ENCODE measurements around the gene KSR2. TPM values are rescaled to one million over a fixed set of nuclear protein-coding genes. Genes with fewer than 3 reads are reported as not detected.
A peak's percentile ranks its signal among the peaks of the same experiment; 100 is the strongest.
"Not testable (repeated sequence)": the region's sequence is repeated elsewhere in the genome, so short reads cannot be mapped to it uniquely, and the experiment has no call there.

The KSR2 gene
- total RNA-seq, 2 donors from 2014 or later: 1.1 to 1.6 TPM

- ATAC-seq: no peak
- no peak for DNase-seq
- intact Hi-C loops (cut with DNase I, micrococcal nuclease): no loop called here
Observed at GRCh38 chr12:117900561-117900960, 68.2 kb downstream of the KSR2 start.

- DNase-seq (no peak), ATAC-seq (no peak)
- intact Hi-C loops (cut with DNase I, micrococcal nuclease): no loop called here
Observed at GRCh38 chr12:117897372-117898161, 71.2 kb downstream of the KSR2 start.

GRCh38 chr12:117896009-117896408 is 72.8 kb downstream of the KSR2 start:
- intact Hi-C loops (cut with DNase I, micrococcal nuclease): no loop called here
- ATAC-seq (no peak), DNase-seq (no peak)

GRCh38 chr12:117892441-117892840 is 76.3 kb downstream of the KSR2 start:
- intact Hi-C loops (cut with DNase I, micrococcal nuclease): no loop called here
- DNase-seq (no peak), ATAC-seq (no peak)

- intact Hi-C loops (cut with DNase I, micrococcal nuclease); DNase-seq; ATAC-seq: not testable (repeated sequence)
Observed at GRCh38 chr12:117891265-117891664, 77.5 kb downstream of the KSR2 start.

DNA sequence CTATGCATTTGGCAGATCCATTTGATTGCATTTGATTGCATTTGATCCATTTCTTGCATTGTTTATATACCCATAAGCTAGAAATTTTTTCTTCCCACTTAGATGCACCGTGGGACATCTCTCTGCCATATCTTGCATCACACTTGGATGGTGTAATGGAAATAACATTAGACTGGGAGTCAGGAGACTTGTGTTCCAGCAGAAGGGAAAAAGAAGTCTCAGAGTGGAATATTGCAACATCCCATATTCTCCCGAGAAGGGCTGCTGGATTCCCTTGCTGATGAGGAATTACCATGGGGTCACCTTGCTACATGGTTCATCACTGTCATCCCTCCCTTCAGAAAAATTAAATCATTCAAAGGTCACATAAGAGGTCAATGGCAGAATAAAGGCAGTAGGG is 78.1 kb downstream of the KSR2 start:
- ATAC-seq (no peak), DNase-seq (no peak)
- intact Hi-C loops (cut with DNase I, micrococcal nuclease): no loop called here

- ATAC-seq (peak; percentile 40), DNase-seq (no peak)
- intact Hi-C loops (cut with DNase I, micrococcal nuclease): no loop called here
Observed at GRCh38 chr12:117890137-117890536, 78.7 kb downstream of the KSR2 start.

DNA sequence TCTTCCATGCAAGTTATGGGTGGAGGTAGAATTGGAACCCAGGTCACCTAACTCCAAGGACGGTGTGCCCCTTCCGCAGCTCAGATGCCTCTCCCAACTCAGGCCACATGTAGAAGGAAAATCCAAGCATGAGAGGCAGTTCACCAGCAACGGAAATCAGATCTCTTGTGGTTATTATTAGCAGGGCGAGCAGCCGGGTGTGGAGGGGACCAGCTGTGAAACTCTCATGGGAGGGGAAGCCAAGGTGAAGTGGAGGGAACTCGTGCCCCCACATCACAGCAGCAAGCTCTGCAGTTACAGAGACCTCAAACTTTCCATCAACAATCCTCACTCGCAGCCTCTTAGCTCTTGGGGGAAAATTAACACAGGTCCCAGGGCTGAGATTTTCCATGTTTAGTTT is 79.7 kb downstream of the KSR2 start:
- no peak for ATAC-seq
- intact Hi-C loops (cut with DNase I, micrococcal nuclease): no loop called here
- DNase-seq: no peak

DNA sequence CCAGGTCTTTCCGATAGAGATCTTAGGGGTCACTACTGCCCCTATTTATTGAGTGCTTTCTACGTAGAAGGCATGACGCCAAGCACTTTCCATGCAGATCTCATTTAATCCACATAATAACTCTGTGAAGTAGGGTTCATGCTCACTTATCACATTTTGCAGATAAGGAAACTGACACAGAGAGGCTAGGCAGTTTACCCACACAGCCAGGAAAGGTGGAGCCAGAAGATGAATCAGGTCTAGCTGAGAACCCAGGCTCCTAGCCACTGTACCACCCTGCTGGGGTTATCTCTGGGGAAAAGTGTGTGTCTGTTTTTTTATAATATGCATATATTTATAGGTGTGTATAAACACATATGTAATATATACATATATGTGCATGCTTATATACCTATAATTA is 83.6 kb downstream of the KSR2 start:
- intact Hi-C loops (cut with DNase I, micrococcal nuclease): no loop called here
- no peak for ATAC-seq
- DNase-seq: no peak

DNA sequence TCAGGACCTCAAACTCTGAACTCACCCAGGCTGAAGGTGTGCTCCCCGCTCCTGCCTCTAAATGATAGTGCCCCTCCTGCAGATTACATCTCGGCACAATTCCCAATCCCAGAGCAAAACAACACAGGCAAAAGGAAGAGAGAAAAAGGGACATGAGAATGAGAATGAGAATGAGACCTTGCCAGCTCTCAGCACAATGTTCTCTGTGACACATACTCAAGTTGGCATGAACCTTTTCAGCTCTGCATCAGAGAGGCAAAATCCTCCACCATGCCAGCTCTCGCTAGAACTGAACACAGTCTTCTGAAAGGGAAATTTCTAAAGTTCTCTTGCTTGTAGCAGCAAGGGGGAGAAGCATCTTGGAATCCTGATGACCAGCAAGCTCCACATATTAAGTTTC is 84.6 kb downstream of the KSR2 start:
- DNase-seq: no peak
- intact Hi-C loops (cut with DNase I, micrococcal nuclease): no loop called here
- no peak for ATAC-seq

GRCh38 chr12:117882603-117883184 is 86.1 kb downstream of the KSR2 start:
- ATAC-seq (no peak), DNase-seq (no peak)
- intact Hi-C loops (cut with DNase I, micrococcal nuclease): no loop called here

- DNase-seq: no peak
- intact Hi-C loops (cut with DNase I, micrococcal nuclease): no loop called here
- no peak for ATAC-seq
Observed at GRCh38 chr12:117882181-117882580, 86.6 kb downstream of the KSR2 start.

DNA sequence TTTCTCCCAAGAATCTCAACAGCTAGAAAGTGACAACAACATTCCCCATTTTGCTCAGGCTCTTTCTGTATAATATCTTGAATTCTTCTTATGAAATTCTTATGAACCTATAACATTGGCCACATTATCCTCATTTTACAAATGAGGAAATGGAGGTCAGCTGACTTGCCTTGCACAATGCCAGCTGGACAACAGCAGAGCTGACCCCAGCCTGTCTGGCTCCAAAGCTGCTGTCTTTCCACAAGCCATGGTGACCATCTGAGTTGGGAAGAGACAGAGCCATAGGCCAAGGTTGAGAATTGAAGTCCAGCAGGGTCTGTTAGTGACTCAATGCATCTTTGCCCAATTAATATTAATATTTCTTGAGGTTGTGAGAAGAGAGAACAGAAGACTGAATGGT is 87.3 kb downstream of the KSR2 start:
- intact Hi-C loops (cut with DNase I, micrococcal nuclease): no loop called here
- DNase-seq (no peak), ATAC-seq (no peak)

DNA sequence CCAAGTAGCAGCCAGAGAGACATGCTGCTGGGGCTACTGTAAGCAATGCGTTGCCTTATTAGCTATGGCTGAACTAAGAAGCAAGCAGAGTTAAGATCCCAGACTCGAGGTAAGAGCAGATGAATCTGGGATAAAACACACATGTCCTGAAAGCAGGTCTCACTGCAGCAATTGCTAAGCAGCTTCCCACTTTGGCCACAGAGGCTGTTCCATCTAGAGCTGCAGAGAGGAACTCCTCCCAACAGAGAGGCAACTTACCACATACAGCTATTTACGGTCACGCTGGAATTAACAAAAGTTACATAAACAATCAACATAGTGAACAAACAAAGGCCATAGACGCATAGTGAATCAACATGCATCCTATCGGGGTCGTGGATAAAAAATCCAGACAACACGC is 90.2 kb downstream of the KSR2 start:
- intact Hi-C loops (cut with DNase I, micrococcal nuclease): loop anchor here in 1 of 2 donors (10.0 kb wide), 1 partner anchor 156 kb away; no protein-coding TSS in a partner anchor
- no peak for DNase-seq
- ATAC-seq: no peak

DNA sequence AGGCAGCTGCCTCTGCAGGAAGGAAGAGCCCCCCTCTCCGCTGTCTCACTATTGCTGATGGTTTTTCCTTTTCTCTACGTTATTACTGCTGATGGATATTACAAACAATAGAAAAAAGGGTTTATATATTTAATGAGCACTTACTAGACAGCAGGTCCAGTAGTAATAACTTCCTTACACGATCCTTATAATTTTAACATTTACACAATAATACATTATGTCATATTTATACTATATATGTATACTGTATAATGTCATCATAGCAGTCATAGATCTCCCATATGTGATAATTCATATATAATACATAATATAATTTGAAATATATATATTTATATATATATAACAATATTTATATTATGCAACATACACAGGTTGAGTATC is 92.4 kb downstream of the KSR2 start:
- ATAC-seq (no peak), DNase-seq (no peak)
- intact Hi-C loops (cut with DNase I, micrococcal nuclease): loop anchor here in 1 of 2 donors (10.0 kb wide), 1 partner anchor 158 kb away; no protein-coding TSS in a partner anchor

- DNase-seq: no peak
- no peak for ATAC-seq
- intact Hi-C loops (cut with DNase I, micrococcal nuclease): loop anchor here in 1 of 2 donors (10.0 kb wide), 1 partner anchor 159 kb away; no protein-coding TSS in a partner anchor
Observed at GRCh38 chr12:117875744-117876435, 92.9 kb downstream of the KSR2 start.

DNA sequence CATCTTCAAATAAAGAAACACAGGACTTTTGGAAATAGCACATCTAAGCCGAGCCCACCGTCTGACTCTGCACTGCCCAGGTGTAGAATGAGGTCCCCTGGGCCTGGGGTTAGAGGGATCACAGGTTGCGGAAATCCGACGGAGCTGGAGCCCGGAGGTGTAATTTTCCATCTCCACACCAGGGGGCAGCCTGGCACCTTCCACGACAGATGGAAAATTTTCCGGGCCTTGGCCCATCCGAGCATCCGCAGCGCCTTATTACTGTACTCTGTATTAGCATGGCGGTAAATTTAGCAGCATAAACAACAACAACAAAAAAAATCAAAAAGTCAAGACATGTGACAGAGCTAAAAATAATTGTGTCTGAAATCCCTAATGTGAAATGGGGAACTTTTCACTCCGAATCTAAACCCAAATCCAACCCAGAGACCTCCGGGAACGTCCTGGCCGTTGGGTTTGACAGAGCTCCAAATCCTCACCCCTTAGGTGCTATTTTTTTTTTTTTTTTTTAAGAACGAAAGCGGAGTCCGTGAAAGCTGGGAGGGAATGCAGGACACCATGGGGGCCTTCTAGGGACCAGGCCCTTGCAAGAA is 93.9 kb downstream of the KSR2 start:
- ATAC-seq (peak; percentile 90), DNase-seq (peak; percentile 48 to 75)
- intact Hi-C loops (cut with DNase I, micrococcal nuclease): loop anchor here in 1 of 2 donors (10.0 kb wide), 1 partner anchor 160 kb away; no protein-coding TSS in a partner anchor

- DNase-seq, ATAC-seq: not testable (repeated sequence)
- intact Hi-C loops (cut with DNase I, micrococcal nuclease): loop anchor here in 1 of 2 donors (10.0 kb wide), 1 partner anchor 161 kb away; no protein-coding TSS in a partner anchor
Observed at GRCh38 chr12:117874198-117874597, 94.6 kb downstream of the KSR2 start.

GRCh38 chr12:117872546-117873169 is 96.1 kb downstream of the KSR2 start:
- no peak for DNase-seq
- intact Hi-C loops (cut with DNase I, micrococcal nuclease): loop anchor here in 1 of 2 donors (10.0 kb wide), 1 partner anchor 162 kb away; no protein-coding TSS in a partner anchor
- no peak for ATAC-seq

Measured in left colon (tissue), 2 donors.